Hepatocyte (in vitro differentiated cells): ENCODE measurements around the gene BCL2.

ENCODE experiments used
- CTCF ChIP-seq: fragments of 200-600 bp; sonication (generic); IDR thresholded peaks from 2 replicates; pipeline ENCODE4 v1.5.1; 2016; ENCODE audit warnings: antibody characterized with exemption, mild to moderate bottlenecking; ENCODE audit not compliant: poor library complexity
- EZH2 ChIP-seq: fragments of 200-600 bp; sonication (generic); IDR thresholded peaks from 2 replicates; pipeline ENCODE4 v1.6.1; 2016; ENCODE audit warnings: antibody characterized with exemption, mild to moderate bottlenecking, borderline replicate concordance
- EZH2phosphoT487 ChIP-seq: fragments of 200-600 bp; sonication (generic); IDR thresholded peaks from one replicate; pipeline ENCODE4 v1.6.1; 2018; ENCODE audit warnings: antibody characterized with exemption, mild to moderate bottlenecking, low read depth, moderate library complexity; ENCODE audit not compliant: unreplicated experiment, severe bottlenecking

GRCh38 chr18:63095768-63096167 is 223.8 kb downstream of the BCL2 start:
- TF ChIP-seq CTCF (no peak), EZH2 (no peak), EZH2phosphoT487 (no peak)
